Activated CD4-positive, CD25-positive, alpha-beta regulatory T cell (primary cell): ENCODE data around the gene CTNNA1.

Experiments
- DNase-seq, 4 experiments: peaks; one replicate each; lab custom pipeline; 2025; lab: John Stamatoyannopoulos, UW

Gene CTNNA1

DNA sequence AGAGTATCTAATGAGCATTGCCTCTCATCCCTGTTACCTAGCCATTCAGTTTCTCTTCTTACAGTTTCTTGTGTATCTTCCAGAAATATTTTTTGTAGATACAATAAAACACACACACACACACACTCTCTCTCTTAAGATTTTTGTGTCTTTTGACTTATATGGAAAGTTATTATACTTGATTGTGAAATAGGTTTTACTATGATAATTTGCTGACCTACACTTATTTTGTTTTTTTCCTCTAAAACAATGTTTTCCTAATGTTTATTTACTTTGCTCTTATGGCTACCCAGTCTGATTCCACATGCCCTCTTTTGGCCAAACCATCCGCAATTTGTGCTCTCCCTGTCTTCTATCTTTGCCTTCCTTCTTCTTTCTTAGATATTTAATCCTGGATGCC is 96.7 kb downstream of the CTNNA1 start:
- DNase-seq, result no peak

- DNase-seq, result no peak
Measured at GRCh38 chr5:138850865-138851435, 97.7 kb downstream of the CTNNA1 start.

GRCh38 chr5:138853132-138853531 is 99.9 kb downstream of the CTNNA1 start:
- no peak for DNase-seq

GRCh38 chr5:138867011-138867410 is 113.8 kb downstream of the CTNNA1 start:
- no peak for DNase-seq

DNA sequence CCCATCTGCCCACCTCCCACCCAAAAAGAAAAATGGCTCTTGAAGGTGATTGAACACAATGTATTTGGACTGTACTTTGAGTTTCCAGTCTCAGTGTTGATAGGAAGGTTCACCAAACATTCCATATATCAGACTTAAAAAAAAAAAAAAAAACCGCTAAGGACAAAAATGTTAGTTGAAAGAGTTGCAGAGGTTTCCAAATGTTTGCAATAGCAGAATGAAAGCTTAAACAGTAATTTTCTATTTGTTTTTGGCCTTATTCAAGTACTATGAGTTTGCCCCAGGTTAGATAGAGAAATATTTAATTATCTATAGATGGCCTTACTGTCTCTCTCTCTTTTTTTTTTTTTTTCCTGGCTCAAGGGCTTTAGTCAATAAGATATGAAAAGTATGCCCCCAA is 115.8 kb downstream of the CTNNA1 start:
- DNase-seq, result no peak

DNA sequence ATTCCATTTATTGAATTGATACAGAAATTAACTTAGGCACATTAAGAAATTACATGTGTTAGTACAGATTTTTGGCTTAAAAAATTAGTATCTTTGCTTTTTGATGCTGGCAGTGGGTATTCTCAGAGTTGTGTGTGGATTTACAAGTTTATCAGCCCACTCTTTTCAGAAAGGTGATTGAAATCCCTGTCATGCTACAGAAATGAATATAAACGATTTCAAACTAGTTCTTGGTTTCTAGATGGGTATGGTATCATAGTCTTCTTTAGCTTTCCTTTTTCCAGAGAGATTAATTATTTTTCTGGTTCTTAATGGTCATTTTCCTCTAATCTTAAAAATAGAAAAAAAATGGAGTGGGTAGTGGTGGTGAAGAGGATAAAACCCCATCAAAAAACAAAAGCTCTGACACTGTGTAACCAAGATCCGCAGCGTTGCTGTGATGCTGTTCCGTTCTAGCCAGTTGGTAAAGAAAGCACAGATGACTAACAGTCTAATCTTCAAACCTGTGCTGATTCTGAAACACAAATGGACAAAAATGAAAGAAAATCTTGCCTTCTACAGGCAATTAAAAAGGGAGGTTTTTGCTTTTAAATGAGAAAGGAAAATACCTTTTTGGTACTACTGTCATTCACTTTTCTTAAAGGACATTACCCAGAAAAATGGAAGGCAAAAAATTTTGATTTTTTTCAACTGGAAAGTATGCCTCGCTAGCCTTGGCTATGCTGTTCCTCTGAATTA is 116.7 kb downstream of the CTNNA1 start:
- DNase-seq, result no peak

GRCh38 chr5:138870611-138871010 is 117.4 kb downstream of the CTNNA1 start:
- DNase-seq, result no peak

- no peak for DNase-seq
Measured at GRCh38 chr5:138872841-138873465, 119.7 kb downstream of the CTNNA1 start.

GRCh38 chr5:138873466-138874221 is 120.4 kb downstream of the CTNNA1 start:
- no peak for DNase-seq

DNA sequence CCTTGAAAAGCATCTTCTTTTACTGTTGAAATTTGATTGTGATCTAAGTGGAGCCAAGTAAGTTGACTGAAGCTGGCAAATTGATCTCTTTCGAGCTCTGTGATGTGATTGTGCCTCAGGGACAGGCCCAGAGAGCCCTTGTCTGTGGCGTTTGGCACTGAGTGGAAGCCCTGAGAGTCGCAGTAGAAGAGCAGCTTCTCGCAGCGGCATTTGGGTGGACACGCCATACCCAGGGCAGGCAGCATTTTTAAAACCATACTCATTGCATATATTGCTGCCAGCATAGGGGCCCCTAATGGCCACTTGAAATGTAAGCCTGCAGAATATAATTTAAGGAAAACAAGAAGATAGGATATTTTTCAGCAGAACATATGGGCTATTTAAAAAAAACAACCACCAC is 121.0 kb downstream of the CTNNA1 start:
- no peak for DNase-seq

DNA sequence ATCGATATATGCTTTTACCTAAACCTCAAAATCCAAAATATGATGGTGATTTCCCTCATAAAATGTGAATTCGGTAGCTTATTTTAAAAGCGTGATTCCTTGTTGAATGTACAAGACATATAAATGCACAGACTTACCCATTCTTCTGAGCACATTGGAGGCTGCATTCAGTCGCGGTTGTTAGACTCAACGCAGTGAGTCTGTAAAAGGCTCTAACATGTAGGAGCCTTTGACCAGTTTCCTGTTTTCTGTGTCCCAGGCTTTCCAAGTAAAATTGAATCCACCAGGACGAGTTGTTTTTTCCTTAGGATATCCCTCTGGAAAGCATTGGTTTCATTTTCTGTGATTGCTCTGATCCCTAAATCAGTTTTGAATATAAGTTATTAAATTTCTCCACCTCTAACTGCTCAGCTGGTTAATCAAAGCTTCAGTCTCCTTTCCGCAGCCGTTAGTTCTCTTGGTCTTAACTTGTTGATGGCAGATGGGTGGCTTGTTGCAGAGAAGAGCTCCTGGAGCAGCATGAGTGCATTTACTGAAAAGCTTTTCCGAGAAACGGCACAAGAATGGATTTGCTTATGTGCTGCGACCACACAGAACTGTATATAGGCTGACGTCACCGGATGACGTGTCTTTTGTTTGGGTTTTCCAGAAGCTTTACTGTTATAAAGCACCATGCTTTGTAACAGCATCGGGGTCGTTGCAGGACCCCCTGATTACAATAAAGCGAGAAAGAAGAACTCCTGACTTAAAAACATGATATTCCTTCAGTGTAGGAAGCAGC is 121.7 kb downstream of the CTNNA1 start, which contains the start of gene LRRTM2:
LRRTM2 (minus strand) TSS at position 565 of the 781 bp plus-strand sequence; CDS start at position 141, 424 bp downstream.
- DNase-seq, result no peak

GRCh38 chr5:138875552-138875875 is 122.3 kb downstream of the CTNNA1 start:
- no peak for DNase-seq

DNA sequence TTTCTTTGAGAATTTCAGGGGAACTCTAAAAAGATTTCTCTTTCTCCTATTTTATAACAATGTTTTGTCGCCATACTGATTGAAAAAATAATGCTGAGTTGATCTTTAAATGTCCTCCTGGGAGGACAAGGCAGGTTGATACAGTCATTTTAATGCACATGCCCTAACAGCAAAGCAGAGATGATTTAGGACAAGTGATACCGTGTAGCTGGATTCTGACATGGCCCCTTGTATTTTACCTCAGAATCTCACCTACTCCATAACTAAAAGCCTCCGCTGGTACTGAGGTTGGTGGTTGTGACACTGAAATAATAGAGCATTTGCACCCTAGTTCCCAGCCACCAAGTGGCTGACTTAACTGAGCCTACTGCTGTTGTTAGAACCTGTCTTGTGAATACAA is 122.7 kb downstream of the CTNNA1 start:
- DNase-seq, result no peak

GRCh38 chr5:138876811-138877210 is 123.6 kb downstream of the CTNNA1 start:
- no peak for DNase-seq

- no peak for DNase-seq
Measured at GRCh38 chr5:138878437-138879235, 125.4 kb downstream of the CTNNA1 start.

- DNase-seq, result no peak
Measured at GRCh38 chr5:138883211-138883610, 130.0 kb downstream of the CTNNA1 start.

GRCh38 chr5:138884094-138884493 is 130.9 kb downstream of the CTNNA1 start:
- DNase-seq, result no peak

DNA sequence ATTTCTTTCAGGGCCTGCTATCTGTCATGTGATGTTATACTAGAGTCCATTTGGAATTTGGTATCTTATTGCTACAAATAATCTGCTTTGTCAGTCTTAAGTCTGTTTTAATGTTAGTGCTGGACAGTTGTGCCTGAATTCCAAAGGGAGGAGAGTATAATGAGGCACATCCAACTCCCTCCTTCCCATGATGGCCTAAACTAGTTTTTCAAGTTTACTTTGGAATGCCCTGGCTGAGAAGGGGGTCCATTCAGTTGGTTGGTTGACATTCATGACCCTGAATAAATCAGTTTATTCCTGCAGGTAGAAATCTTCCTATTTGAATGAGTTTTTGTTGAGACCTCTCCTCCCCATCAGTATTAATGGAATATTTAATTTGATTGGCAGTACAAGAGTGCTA is 131.3 kb downstream of the CTNNA1 start:
- no peak for DNase-seq

GRCh38 chr5:138889994-138890393 is 136.8 kb downstream of the CTNNA1 start:
- no peak for DNase-seq

DNA sequence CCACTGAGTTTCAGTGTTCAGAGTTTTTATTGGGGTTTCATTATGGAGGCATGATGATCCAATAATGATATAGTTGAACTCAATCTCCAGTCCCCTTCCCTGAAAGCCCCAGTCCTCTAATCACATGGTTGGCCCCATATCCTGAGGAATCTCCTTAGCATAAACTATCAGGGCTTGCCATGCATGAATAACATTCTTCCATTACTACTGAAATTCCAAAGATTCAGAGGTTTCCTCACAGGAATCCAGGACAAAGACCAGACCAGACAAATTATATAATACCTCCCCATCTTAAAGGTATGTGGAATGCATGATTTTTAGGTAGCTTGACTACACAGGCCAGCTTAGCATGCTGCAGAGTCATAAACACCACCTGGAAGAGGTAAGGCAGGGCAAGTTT is 137.4 kb downstream of the CTNNA1 start:
- no peak for DNase-seq

DNA sequence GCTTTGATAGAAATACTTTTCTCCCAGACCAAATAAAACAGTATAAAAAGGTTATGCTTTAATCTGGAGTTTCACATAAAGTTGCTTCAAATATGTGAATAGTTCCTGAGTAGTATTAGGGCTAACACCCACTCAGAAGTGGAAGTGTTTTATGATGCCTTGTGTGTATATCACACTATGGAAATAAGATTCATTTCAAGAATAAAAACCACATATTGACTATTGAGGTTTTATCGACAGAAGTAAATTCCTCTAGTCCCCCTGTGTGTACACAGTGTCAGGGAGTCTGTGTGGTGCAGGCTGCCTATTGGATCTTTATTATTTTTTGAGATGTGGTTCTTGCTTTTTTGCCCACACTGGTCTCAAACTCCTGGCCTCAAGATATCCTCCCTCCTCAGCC is 142.7 kb downstream of the CTNNA1 start:
- DNase-seq, result no peak
